Parathyroid adenoma (tissue), 2 donors: ENCODE data around the gene FNDC7.

Experiments used
- H2AFZ ChIP-seq: fragments of 300-600 bp; sonication (generic); one replicate; pipeline ENCODE4 v1.7.0; 2017; ENCODE audit warnings: antibody characterized with exemption, mild to moderate bottlenecking
- H3K27ac ChIP-seq: fragments of 300-600 bp; sonication (generic); one replicate; pipeline ENCODE4 v1.7.0; 2017
- H3K27me3 ChIP-seq: fragments of 300-600 bp; sonication (generic); one replicate; pipeline ENCODE4 v1.7.0; 2017; ENCODE audit warnings: low read length; ENCODE audit not compliant: control insufficient read depth, insufficient read depth
- H3K36me3 ChIP-seq: fragments of 300-600 bp; sonication (generic); one replicate; pipeline ENCODE4 v1.7.0; 2017; ENCODE audit warnings: low read length; ENCODE audit not compliant: control insufficient read depth, insufficient read depth
- H3K4me1 ChIP-seq: fragments of 300-600 bp; sonication (generic); one replicate; pipeline ENCODE4 v1.7.0; 2017; ENCODE audit warnings: control low read depth
- H3K4me2 ChIP-seq: fragments of 300-600 bp; sonication (generic); one replicate; pipeline ENCODE4 v1.7.0; 2017; ENCODE audit warnings: low read length
- H3K4me3 ChIP-seq: fragments of 300-600 bp; sonication (generic); one replicate; pipeline ENCODE4 v1.7.0; 2017; ENCODE audit warnings: low read depth, low read length
- H3K79me2 ChIP-seq: fragments of 300-600 bp; sonication (generic); one replicate; pipeline ENCODE4 v1.7.0; 2017; ENCODE audit warnings: control low read depth
- H3K9ac ChIP-seq: fragments of 300-600 bp; sonication (generic); one replicate; pipeline ENCODE4 v1.7.0; 2017; ENCODE audit warnings: mild to moderate bottlenecking
- H3K9me3 ChIP-seq: fragments of 300-600 bp; sonication (generic); one replicate; pipeline ENCODE4 v1.7.0; 2017; ENCODE audit warnings: low read length; ENCODE audit not compliant: control insufficient read depth
- CTCF ChIP-seq: fragments of 300-600 bp; sonication (generic); IDR thresholded peaks from one replicate; pipeline ENCODE4 v1.7.0; 2017; ENCODE audit warnings: antibody characterized with exemption, mild to moderate bottlenecking
- donor health status: primary hyperparathyroidism.

Gene FNDC7

GRCh38 chr1:108758796-108759195 lies 46.1 kb downstream of the FNDC7 start:
- Histone ChIP-seq H2AFZ (no peak overlapping the region), H3K4me2 (no peak overlapping the region), H3K79me2 (no peaks in the 10 kb centered on the region), H3K27ac (no peak overlapping the region), H3K27me3 (no peaks in the 10 kb centered on the region), H3K4me1 (no peaks in the 10 kb centered on the region), H3K4me3 (no peak overlapping the region), H3K9ac (no peak overlapping the region), H3K36me3 (no peaks in the 10 kb centered on the region), H3K9me3 (no peaks in the 10 kb centered on the region)
- TF ChIP-seq CTCF, result no peak

GRCh38 chr1:108767115-108767514 lies 54.4 kb downstream of the FNDC7 start:
- no peaks in the 10 kb centered on the region for H3K9me3 ChIP-seq
- H3K27ac ChIP-seq, result no peak overlapping the region
- no peaks in the 10 kb centered on the region for H3K27me3 ChIP-seq
- H3K79me2 ChIP-seq, result no peaks in the 10 kb centered on the region
- no peak overlapping the region for H3K4me2 ChIP-seq
- no peaks in the 10 kb centered on the region for H3K4me1 ChIP-seq
- H3K9ac ChIP-seq, result no peak overlapping the region
- H3K4me3 ChIP-seq, result no peak overlapping the region
- H2AFZ ChIP-seq, result no peak overlapping the region
- no peaks in the 10 kb centered on the region for H3K36me3 ChIP-seq
- no peak for TF ChIP-seq CTCF

GRCh38 chr1:108767708-108768107 lies 55.0 kb downstream of the FNDC7 start:
- no peak overlapping the region for H3K27ac ChIP-seq
- H2AFZ ChIP-seq, result no peak overlapping the region
- H3K4me1 ChIP-seq, result no peaks in the 10 kb centered on the region
- H3K79me2 ChIP-seq, result no peaks in the 10 kb centered on the region
- no peak overlapping the region for H3K4me2 ChIP-seq
- H3K27me3 ChIP-seq, result no peaks in the 10 kb centered on the region
- H3K9me3 ChIP-seq, result no peaks in the 10 kb centered on the region
- no peak for TF ChIP-seq CTCF
- no peak overlapping the region for H3K9ac ChIP-seq
- no peaks in the 10 kb centered on the region for H3K36me3 ChIP-seq
- no peak overlapping the region for H3K4me3 ChIP-seq

- Histone ChIP-seq H3K27ac (no peak overlapping the region), H3K9ac (no peak overlapping the region), H3K79me2 (no peaks in the 10 kb centered on the region), H3K27me3 (no peaks in the 10 kb centered on the region), H3K4me1 (no peaks in the 10 kb centered on the region), H3K4me3 (no peak overlapping the region), H3K4me2 (no peak overlapping the region), H3K36me3 (no peaks in the 10 kb centered on the region), H3K9me3 (no peaks in the 10 kb centered on the region), H2AFZ (no peak overlapping the region)
- no peak for TF ChIP-seq CTCF
Measured at GRCh38 chr1:108777839-108778238, 65.1 kb downstream of the FNDC7 start.

- Histone ChIP-seq H3K36me3 (no peaks in the 10 kb centered on the region), H3K4me3 (no peak overlapping the region), H3K79me2 (no peaks in the 10 kb centered on the region), H3K9ac (no peak overlapping the region), H3K4me2 (no peak overlapping the region), H3K27me3 (no peaks in the 10 kb centered on the region), H3K4me1 (no peaks in the 10 kb centered on the region), H3K27ac (no peak overlapping the region), H3K9me3 (no peaks in the 10 kb centered on the region), H2AFZ (no peak overlapping the region)
- TF ChIP-seq CTCF, result no peak
Measured at GRCh38 chr1:108779455-108779854, 66.7 kb downstream of the FNDC7 start.
